HepG2 (cell line): ENCODE measurements around the gene TNFSF15.

Experiments used
- PLRG1 ChIP-seq: fragments of 450-650 bp; conservative IDR thresholded peaks from 2 replicates; pipeline ENCODE4 v1.6.1; 2016
- SOX5 ChIP-seq: IDR thresholded peaks from 2 replicates; pipeline ENCODE4 v1.6.1; 2016; ENCODE audit warnings: borderline replicate concordance
- TARDBP ChIP-seq: sonication (generic); formaldehyde crosslinking; IDR thresholded peaks from 2 replicates; pipeline ENCODE4 v1.8.0; 2022; ENCODE audit warnings: mild to moderate bottlenecking, missing genetic modification reagents
- TF ChIP-seq, protein P1 (sequence below): sonication (generic); formaldehyde crosslinking; IDR thresholded peaks from 2 replicates; pipeline ENCODE4 v1.4.0; 2020; ENCODE audit warnings: mild to moderate bottlenecking, missing genetic modification reagents
- TF ChIP-seq, protein P2 (sequence below): sonication (generic); formaldehyde crosslinking; IDR thresholded peaks from 2 replicates; pipeline ENCODE4 v1.4.0; 2020; ENCODE audit warnings: missing genetic modification reagents
- TF ChIP-seq, protein P3 (sequence below): sonication (generic); formaldehyde crosslinking; IDR thresholded peaks from 2 replicates; pipeline ENCODE4 v1.5.0; 2020; ENCODE audit warnings: mild to moderate bottlenecking, missing genetic modification reagents, moderate library complexity
- TF ChIP-seq, protein P4 (sequence below), 2 experiments: sonication (generic) in 1 of 2; formaldehyde crosslinking in 1 of 2; IDR thresholded peaks; 2 replicates each; pipeline versions ENCODE4 v1.5.1 to v1.6.1; 2011 to 2020; ENCODE audit warnings: borderline replicate concordance in 1 of 2, low read depth in 1 of 2, low read length in 1 of 2, mild to moderate bottlenecking in 1 of 2, missing genetic modification reagents in 1 of 2, moderate library complexity in 1 of 2

DNA sequence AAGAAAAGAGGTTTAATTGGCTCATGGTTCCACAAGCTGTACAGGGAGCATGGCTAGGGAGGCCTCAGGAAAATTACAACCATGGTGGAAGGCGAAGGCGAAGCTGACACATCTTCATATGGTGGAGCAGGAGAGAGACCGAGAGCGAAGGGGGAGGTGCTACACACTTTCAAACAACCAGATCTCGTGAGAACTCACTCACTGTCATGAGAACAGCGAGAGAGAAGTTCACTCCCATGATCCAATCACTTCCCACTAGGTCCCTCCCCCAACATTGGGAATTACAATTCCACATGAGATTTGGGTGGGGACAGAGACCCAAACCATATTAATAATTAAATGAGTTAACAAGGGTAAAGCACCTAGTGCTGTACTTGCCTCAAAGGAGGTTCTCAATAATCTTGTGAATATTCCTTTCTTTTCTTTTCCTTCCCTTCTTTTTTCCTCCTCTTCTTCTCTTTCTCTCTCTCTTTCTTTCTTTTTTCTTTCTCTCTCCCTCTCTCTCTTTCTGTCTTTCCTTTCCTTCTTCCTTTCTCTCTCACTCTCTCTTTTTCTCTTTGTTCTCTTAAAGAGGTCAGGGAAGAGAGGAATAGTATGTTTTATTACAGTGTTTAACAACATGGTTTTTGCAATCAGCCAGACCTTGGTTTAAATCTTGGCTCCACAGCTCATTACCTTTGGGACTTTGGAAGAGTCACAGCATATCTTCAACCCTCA lies 29.0 kb downstream of the TNFSF15 start:
- TF ChIP-seq, protein P1, sequence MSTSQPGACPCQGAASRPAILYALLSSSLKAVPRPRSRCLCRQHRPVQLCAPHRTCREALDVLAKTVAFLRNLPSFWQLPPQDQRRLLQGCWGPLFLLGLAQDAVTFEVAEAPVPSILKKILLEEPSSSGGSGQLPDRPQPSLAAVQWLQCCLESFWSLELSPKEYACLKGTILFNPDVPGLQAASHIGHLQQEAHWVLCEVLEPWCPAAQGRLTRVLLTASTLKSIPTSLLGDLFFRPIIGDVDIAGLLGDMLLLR (CRISPR knock-in tag), result no peak
- TF ChIP-seq TARDBP (CRISPR knock-in tag) (no peak), SOX5 (no peak), PLRG1 (no peak)
- TF ChIP-seq, protein P2, sequence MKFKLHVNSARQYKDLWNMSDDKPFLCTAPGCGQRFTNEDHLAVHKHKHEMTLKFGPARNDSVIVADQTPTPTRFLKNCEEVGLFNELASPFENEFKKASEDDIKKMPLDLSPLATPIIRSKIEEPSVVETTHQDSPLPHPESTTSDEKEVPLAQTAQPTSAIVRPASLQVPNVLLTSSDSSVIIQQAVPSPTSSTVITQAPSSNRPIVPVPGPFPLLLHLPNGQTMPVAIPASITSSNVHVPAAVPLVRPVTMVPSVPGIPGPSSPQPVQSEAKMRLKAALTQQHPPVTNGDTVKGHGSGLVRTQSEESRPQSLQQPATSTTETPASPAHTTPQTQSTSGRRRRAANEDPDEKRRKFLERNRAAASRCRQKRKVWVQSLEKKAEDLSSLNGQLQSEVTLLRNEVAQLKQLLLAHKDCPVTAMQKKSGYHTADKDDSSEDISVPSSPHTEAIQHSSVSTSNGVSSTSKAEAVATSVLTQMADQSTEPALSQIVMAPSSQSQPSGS (CRISPR knock-in tag), result no peak
- TF ChIP-seq, protein P3, sequence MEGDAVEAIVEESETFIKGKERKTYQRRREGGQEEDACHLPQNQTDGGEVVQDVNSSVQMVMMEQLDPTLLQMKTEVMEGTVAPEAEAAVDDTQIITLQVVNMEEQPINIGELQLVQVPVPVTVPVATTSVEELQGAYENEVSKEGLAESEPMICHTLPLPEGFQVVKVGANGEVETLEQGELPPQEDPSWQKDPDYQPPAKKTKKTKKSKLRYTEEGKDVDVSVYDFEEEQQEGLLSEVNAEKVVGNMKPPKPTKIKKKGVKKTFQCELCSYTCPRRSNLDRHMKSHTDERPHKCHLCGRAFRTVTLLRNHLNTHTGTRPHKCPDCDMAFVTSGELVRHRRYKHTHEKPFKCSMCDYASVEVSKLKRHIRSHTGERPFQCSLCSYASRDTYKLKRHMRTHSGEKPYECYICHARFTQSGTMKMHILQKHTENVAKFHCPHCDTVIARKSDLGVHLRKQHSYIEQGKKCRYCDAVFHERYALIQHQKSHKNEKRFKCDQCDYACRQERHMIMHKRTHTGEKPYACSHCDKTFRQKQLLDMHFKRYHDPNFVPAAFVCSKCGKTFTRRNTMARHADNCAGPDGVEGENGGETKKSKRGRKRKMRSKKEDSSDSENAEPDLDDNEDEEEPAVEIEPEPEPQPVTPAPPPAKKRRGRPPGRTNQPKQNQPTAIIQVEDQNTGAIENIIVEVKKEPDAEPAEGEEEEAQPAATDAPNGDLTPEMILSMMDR (CRISPR knock-in tag), result no peak
- TF ChIP-seq, protein P4, sequence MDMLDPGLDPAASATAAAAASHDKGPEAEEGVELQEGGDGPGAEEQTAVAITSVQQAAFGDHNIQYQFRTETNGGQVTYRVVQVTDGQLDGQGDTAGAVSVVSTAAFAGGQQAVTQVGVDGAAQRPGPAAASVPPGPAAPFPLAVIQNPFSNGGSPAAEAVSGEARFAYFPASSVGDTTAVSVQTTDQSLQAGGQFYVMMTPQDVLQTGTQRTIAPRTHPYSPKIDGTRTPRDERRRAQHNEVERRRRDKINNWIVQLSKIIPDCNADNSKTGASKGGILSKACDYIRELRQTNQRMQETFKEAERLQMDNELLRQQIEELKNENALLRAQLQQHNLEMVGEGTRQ (IDR thresholded peaks at IDR 0.05; ENCODE audit: low read depth, low read length), result no peak
- TF ChIP-seq, protein P4 (CRISPR knock-in tag; IDR thresholded peaks at IDR 0.05; ENCODE audit: borderline replicate concordance), result no peak
